NCI-H128 (cell line): Measurements from ENCODE around the gene PTPRN2.
"Not testable (repeated sequence)": the region's sequence is repeated elsewhere in the genome, so short reads cannot be mapped to it uniquely, and the experiment has no call there.

Source experiments
- DNase-seq: peaks from one replicate; lab custom pipeline; 2025; ENCODE audit not compliant: unreplicated experiment; lab: John Stamatoyannopoulos, UW

PTPRN2 gene

GRCh38 chr7:157563467-157564135 lies 1024.0 kb downstream of the PTPRN2 start:
- not testable (repeated sequence) for DNase-seq

- DNase-seq, result not testable (repeated sequence)
Measured at GRCh38 chr7:157562522-157563398, 1024.9 kb downstream of the PTPRN2 start.

GRCh38 chr7:157561816-157562410 lies 1025.7 kb downstream of the PTPRN2 start:
- DNase-seq, result no peak

GRCh38 chr7:157561523-157561785 lies 1026.2 kb downstream of the PTPRN2 start:
- no peak for DNase-seq

- DNase-seq, result no peak
Measured at GRCh38 chr7:157560710-157561522, 1026.7 kb downstream of the PTPRN2 start.

GRCh38 chr7:157560258-157560654 lies 1027.4 kb downstream of the PTPRN2 start:
- DNase-seq, result no peak

GRCh38 chr7:157559596-157560257 lies 1027.9 kb downstream of the PTPRN2 start:
- DNase-seq, result no peak

- no peak for DNase-seq
Measured at GRCh38 chr7:157558875-157559595, 1028.6 kb downstream of the PTPRN2 start.

GRCh38 chr7:157558516-157558874 lies 1029.1 kb downstream of the PTPRN2 start:
- DNase-seq, result no peak

- DNase-seq, result no peak
Measured at GRCh38 chr7:157558061-157558460, 1029.6 kb downstream of the PTPRN2 start.

GRCh38 chr7:157557263-157557662 lies 1030.4 kb downstream of the PTPRN2 start:
- DNase-seq, result no peak

- DNase-seq, result no peak
Measured at GRCh38 chr7:157556642-157556944, 1031.0 kb downstream of the PTPRN2 start.

- no peak for DNase-seq
Measured at GRCh38 chr7:157555944-157556641, 1031.5 kb downstream of the PTPRN2 start.

GRCh38 chr7:157555313-157555712 lies 1032.3 kb downstream of the PTPRN2 start:
- DNase-seq, result no peak

GRCh38 chr7:157554393-157555238 lies 1033.0 kb downstream of the PTPRN2 start:
- DNase-seq, result no peak

- DNase-seq, result no peak
Measured at GRCh38 chr7:157553256-157553655, 1034.4 kb downstream of the PTPRN2 start.

- DNase-seq, result no peak
Measured at GRCh38 chr7:157552295-157552993, 1035.2 kb downstream of the PTPRN2 start.

GRCh38 chr7:157551325-157552070 lies 1036.1 kb downstream of the PTPRN2 start:
- no peak for DNase-seq
